HG03565 (cell line): Measurements from ENCODE around the gene NLGN3.

Source experiments
- ATAC-seq: cut with Tn5 transposase; IDR thresholded peaks from one replicate; pipeline ENCODE4 v1.9.1; 2021; ENCODE audit warnings: mild to moderate bottlenecking, moderate library complexity; ENCODE audit not compliant: unreplicated experiment

Gene NLGN3

DNA sequence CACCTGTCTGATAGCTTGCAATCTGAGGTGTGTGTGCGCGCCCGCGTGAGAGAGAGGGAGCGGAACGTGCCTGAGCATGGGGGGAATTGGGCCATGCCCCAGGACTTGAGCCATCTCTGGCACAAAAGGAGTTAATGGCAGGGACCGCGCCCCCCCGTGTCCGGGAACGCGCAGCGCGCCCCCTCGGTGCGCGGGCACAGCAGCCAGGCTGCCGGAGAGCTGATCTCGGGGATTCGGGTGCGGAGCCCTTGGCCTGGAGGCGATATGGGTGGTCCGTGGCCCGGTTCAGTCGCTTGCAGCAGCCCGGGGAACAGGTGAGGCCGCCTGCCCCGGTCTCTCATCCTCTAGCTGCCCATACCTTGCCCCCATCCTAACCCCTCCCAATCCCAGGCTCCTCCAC, at the start of gene NLGN3:
TSS of gene NLGN3 (plus strand) at position 191 of the 400 bp plus-strand sequence. CDS start 2,909 bp downstream, outside the sequence.
- no peak for ATAC-seq

DNA sequence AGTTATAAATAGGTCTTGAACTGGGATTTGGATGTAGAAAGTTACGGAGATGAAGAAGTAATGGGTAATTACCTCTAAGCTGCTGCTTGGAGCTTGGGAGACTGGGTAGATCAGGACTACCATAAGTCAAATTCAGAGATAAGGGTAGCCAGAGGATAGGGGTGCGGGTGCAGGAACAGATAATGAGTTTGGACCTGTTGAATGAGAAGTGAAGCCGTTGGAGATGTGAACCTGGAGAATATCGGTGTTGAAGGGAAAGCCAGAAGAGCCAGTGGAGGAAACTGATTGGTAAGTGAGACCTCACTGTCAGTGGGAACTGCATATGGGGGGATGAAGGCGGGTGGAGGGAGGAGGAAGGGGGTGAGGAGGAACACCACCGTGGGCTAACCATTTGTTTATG, 49.6 kb upstream of the NLGN3 start:
- ATAC-seq: no peak

DNA sequence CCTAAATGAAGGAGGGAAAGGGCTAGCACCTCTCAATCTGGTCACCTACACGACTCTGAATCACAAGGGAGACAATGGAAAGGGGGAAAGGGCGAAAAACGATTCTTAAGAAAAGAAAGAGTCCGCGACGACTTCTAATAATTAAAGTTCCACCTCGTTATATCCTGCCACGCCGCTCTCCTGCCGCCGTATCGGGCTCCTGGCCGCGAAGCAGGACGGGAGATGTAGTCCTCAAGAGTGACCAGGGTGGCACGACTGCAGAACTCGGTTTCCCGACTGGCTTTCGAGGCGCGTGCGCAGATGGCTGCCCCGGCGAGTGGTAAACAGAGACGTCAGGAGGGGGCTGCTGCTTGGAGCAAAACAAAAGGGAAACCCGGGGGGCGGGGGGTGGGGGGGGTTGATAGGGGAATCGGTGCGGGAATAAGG, 49.1 kb upstream of the NLGN3 start, which contains the start of gene FOXO4:
TSS of gene FOXO4 (plus strand) at position 297 of the 426 bp plus-strand sequence. CDS start 678 bp downstream, outside the sequence.
- peak; percentile 95 for ATAC-seq

DNA sequence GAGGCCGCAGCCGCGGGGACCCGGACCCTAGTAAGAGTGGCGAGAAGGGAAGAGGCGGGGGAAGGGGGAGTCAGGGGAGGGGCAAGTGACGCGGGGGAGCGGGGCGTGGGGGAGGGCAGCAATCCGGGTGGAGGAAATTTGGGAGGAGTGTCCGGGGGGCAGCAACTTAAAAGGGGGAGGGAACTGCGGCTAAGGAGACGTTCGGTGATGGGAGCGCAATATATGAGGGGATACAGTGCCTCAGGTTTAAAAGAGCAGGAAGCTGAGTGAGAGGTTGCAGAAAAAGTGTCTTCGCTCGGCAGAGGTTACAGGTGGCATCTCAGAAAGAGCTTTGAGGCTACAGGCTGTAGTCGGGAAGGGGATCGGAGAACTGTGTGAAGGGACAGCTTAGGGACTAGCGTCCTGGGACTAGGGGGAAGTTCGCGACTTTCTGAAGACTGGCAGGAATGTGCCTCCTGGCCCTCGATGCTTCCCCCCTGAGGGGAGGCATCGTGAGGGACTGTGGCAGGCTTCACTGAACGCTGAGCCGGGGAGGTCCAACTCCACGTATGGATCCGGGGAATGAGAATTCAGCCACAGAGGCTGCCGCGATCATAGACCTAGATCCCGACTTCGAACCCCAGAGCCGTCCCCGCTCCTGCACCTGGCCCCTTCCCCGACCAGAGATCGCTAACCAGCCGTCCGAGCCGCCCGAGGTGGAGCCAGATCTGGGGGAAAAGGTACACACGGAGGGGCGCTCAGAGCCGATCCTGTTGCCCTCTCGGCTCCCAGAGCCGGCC, 48.5 kb upstream of the NLGN3 start:
- no peak for ATAC-seq

DNA sequence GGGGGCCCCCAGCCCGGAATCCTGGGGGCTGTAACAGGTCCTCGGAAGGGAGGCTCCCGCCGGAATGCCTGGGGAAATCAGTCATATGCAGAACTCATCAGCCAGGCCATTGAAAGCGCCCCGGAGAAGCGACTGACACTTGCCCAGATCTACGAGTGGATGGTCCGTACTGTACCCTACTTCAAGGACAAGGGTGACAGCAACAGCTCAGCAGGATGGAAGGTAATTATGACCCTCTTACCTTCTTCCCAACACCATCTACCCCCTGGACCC, 47.9 kb upstream of the NLGN3 start:
- ATAC-seq: no peak

DNA sequence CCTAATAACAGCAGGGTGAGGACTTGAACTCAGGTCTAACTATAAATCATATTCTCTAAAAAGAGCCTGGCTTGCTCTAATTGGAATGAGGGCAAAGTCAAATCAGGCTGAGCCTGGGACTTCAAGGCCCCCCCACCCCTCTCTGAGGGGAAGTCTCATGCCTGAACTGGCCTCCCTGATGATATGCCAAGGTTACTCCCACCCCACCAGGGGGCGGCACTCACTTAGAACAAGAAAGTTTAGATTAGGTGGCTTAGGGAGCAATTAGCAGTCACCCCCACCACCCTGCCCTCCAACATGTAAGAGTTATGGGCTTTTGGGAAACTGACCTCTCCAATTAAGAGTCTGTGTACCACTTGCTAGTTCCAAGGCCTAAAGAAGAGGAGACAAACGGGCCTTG, 46.3 kb upstream of the NLGN3 start:
- ATAC-seq: no peak

DNA sequence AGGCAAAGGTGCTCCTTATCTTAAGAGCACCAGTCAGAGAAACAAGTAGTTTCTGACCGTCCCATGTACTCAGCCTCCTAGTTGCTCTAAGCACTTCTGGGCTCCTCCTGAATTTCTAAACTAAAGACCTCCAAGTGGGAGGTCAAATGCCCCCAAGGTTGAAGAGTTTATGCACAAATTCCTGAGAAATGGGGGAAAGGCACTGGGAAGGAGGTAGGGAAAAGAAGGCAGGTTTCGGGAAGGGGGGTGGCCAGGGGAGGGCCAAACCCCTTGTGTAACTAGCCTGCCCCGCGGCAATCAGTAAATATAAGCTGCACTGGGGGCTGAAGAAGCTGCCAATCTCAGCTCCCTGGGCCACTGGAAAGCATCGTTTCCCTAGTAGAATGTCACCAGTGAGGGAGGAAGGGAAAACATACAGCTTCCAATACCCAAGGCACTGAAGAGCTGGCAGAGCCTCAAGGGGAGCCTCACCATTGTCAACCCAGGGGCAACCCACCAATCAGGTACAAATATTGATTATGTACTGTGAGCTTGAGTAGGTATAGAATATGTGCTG, 45.6 kb upstream of the NLGN3 start:
- ATAC-seq: no peak

DNA sequence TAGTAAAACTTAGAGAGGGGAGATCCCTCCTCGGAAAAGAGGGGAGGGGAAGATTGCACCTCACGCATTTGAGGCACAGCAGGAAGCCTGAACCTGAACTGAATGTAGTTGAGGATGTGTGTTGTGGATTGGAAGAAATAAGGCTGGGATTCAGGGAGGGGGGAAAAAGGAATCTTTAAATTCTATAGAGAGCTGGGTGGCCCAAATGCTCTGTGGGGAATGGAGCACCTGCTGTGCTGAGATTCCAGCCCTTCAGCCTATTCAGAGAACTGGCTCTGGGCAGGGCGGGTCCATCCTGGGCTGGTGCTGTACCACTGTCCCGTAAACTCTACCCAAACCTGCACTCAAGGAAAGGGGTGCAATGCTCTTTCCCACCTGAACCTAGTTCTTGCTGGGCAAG, 44.9 kb upstream of the NLGN3 start:
- ATAC-seq: no peak

DNA sequence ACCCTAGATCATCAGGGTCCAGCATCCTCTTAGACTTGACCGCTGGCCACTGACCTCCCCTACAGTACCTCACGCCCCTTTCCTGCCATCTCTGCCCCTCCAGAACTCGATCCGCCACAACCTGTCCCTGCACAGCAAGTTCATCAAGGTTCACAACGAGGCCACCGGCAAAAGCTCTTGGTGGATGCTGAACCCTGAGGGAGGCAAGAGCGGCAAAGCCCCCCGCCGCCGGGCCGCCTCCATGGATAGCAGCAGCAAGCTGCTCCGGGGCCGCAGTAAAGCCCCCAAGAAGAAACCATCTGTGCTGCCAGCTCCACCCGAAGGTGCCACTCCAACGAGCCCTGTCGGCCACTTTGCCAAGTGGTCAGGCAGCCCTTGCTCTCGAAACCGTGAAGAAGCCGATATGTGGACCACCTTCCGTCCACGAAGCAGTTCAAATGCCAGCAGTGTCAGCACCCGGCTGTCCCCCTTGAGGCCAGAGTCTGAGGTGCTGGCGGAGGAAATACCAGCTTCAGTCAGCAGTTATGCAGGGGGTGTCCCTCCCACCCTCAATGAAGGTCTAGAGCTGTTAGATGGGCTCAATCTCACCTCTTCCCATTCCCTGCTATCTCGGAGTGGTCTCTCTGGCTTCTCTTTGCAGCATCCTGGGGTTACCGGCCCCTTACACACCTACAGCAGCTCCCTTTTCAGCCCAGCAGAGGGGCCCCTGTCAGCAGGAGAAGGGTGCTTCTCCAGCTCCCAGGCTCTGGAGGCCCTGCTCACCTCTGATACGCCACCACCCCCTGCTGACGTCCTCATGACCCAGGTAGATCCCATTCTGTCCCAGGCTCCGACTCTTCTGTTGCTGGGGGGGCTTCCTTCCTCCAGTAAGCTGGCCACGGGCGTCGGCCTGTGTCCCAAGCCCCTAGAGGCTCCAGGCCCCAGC, 43.8 kb upstream of the NLGN3 start:
- ATAC-seq: no peak

DNA sequence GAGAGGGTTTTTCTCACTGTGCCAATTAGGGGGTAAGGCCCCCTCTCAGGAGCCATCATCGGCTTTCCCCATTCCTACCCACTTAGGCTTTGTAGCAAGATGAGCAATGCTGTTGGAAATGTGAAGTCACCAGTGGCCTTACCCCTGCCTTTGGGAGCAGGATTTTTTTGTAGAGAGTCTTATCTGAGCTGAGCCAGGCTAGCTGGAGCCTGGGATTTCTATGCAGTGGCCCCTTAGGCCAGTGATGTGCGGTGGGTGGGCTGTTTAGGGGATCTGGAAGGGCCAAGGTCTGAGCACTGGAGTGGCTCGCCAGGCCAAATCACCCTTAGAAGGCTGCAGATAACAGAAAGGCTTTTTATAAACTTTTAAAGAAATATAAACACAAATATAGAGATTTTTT, 42.3 kb upstream of the NLGN3 start:
- no peak for ATAC-seq

DNA sequence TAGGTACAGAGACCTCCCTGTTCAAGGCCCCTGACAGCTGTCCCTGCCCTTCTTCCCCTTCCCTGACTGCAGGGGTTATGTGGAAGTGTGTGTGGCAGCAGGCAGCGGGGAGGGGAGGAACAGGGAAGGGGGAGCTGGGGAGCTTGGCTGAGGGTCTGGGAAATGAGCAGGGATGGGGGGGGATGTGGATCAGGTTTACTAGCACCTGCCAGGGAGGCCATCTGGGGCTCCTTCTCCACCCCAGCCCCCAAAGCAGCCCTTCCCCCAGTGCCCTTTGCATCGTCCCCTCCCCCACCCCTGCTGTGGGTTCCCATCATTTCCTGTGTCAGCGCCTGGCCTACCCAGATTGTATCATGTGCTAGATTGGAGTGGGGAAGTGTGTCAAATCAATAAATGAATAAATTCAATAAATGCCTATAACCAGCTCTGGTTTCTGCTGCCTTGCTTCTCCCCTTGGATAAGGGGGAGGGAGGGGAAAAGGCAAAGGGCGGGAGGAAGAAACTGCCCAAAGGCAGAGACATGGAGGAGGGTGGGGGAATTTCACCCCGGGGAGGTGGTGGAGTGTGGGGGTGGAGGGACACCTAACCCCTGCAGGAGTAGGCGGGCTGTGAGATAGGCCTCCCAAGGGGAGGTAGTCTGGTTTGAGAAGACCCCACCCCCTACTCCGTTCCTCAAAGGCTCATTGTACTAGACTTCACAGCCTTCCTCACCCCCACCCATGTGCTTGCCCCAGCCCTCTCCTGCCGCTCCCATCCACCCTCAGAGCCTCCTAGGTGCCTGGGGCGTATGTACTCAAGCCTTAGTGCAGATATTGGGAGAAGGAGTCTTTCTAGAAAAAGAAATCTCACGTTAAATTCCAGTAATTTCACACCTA, 41.3 kb upstream of the NLGN3 start:
- ATAC-seq: no peak

DNA sequence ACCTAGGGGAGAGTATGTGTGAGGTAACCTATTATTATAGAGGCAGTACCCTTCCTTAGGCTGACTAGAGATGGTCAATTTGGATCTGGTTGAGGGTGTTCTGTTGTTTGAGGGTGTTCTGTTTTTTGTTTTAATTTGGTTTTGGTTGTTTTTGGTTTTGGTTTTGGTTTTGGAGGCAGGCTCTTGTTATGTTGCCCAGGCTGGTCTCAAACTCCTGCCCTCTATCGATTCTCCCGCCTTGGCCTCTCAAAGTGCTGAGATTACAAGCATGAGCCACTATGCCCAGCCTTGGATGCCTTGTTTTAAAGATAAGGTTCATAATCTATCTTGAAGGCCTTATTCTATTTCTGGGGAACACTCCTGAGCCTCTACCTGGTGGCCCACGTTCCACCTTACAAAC, 39.0 kb upstream of the NLGN3 start:
- ATAC-seq: no peak

DNA sequence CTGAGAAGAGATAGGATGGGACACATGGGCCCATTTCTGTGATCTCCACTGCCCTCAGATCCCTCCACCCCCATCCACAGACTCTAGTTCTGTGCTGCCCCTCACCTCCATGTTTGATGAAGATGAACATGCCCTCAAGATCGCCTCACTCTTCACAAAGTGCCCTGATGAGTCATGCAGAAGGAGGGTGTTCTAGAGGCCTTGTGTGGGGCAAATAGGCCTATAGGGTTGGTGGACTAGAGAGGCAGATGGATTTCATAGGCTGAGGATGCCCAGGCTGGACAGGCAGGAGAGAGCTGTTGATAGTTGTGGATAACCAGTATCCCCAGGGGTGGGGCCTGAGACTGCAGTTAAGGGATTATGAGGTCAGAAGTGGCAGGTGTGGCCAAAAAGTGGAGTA, 38.2 kb upstream of the NLGN3 start, which contains the start of gene CXorf65:
TSS of gene CXorf65 (minus strand) at position 314 of the 400 bp plus-strand sequence. CDS start at position 130, 184 bp downstream.
- no peak for ATAC-seq

DNA sequence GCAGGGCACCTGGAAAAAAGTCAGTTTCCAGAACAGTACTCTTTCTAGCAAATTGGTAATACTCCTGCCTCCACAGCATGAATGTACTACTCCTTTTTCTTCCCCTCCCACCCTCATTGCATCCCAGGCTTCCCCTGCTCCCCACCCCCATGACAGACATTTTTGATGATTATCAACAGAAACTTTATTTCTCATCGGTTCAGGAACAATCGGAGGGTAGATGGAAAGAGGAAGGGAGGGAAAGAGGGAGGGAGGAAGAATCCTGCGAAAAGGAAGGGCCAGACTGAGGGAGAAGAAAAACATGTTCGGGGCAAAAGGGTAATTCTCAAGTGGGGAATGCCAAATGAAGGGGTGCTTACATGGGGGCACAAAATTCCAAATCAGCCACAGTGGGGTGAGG, 37.4 kb upstream of the NLGN3 start:
- ATAC-seq: no peak

DNA sequence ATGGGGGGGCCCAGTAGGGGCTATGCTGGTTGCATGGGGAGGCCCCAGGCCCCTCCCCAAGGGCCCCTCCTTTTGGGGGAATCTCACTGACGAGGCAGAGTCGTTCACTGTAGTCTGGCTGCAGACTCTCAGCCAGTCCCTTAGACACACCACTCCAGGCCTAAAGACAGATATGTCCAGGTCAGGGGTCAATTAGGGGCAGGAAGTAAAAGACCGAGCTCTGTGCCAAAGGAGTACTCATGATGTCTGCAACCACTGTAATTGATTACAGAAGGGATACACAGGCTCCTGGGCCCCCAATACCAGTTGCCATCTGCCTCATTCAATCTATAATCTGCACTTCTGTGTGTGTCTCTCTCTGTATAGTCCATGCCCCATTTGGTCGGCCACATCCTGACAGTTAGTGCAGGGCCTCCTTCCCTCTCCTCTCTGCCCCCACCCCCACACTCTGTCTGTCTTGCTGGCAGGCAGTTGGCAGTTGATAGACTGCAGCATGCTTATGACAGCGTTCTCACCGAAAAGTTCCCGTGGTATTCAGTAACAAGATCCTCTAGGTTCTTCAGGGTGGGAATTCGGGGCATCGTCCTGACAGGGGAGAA, 36.8 kb upstream of the NLGN3 start:
- ATAC-seq: no peak

DNA sequence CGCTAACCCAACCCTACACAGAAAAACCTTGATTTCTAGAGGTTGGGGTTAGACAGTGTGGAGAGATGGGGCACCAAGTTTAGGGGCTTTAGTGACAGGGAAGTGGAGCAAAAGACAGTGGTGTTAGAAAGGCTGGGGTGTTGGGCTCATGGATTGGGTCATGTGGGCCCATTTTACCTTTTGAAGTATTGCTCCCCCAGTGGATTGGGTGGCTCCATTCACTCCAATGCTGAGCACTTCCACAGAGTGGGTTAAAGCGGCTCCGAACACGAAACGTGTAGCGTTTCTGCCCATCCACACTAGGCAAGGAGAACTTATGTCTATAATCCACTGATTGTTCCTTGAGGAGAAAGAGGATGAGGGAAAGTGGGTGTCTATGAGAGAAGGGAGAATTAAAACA, 35.6 kb upstream of the NLGN3 start:
- no peak for ATAC-seq

DNA sequence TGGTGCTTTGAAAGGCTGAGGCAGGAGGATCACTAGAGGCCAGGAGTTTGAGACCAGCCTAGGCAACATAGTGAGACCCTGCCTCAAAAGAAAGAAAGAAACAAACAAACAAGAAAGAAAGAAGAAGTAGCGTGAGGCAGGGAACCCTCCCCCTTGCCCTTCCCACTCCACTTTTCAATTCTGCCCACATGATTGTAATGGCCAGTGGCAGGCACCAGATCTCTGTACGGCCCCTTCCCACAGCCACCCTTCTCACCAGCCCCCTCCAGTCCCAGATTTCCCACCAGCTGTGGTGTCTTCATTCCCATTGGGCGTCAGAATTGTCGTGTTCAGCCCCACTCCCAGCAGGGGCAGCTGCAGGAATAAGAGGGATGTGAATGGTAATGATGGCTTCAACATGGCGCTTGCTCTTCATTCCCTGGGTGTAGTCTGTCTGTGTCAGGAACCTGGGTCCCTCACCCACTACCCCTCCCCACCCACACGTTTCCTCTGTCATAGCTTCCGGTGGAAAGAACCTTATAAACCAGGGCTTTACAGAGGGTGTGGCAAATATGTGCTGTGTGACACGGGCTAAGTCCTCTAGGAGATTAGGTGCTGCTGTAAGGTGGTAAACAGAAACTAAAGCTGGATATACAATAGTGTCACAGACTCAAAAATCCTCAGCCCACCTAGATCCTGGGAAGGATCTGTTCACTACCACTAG, 33.3 kb upstream of the NLGN3 start, which contains the start of gene IL2RG:
TSS of gene IL2RG (minus strand) at position 437 of the 703 bp plus-strand sequence. CDS start at position 399, 38 bp downstream.
- ATAC-seq: peak; percentile 91

DNA sequence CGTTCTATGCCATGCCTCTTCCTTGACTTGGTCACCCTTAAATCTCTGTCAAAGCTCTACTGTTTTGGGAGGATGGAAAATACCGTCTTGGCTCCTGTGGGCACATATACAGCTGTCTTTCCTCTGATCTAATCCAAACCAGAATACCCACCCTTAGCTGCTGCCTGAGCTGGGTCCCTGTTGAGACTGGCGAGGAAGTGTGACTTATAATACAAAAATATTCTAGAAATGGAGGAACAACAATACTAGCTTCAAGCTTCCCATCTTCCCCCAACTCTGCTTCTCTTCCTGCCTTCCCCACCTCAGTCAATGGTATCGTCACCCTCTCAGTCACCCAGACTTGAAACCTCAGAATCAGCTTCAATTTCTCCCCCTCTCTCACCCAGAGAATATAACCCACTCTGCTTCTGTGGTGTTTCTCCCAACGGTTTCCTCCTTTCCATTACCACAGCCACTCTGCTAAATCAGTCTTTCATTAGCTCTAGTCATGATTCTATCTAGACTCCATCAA, 32.7 kb upstream of the NLGN3 start:
- no peak for ATAC-seq

DNA sequence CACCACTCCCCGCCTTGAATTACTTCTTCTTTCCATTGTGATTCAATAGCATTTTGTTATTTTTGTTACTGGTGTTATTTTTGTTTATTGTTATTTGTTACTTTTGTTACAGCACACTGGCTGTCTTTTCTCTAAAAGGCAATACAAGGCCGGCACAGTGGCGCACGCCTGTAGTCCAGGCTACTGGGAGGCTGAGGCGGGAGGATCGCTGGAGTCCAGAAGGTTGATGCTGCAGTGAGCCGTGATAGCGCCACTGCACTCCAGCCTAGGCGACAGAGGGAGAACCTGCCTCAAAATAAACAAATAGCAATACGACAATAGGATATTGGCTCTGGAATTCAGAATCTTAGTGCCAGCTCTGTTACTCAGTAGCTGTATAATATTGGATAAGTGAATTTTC, 27.3 kb upstream of the NLGN3 start:
- no peak for ATAC-seq
